Astrocyte of the spinal cord (primary cell): ENCODE data around the gene RALGPS1.

Experiments
- DNase-seq: peaks from one replicate; pipeline ENCODE4 v3.0.0; 2011; ENCODE audit warnings: low read depth, low spot score
- H3K4me3 ChIP-seq: 2 replicates; pipeline ENCODE4 v1.5.1; 2011; ENCODE audit warnings: low read depth, mild to moderate bottlenecking, low read length, moderate library complexity
- in situ Hi-C: cut with HindIII; loops from 2 replicates; pipeline ENCODE4 v1.10.0; 2017; ENCODE audit warnings: low sequenced_read_pairs
- TF ChIP-seq, protein P1 (sequence below): IDR thresholded peaks from 2 replicates; pipeline ENCODE4 v1.5.1; 2012; ENCODE audit warnings: low read depth, mild to moderate bottlenecking, low read length, inconsistent platforms

RALGPS1 gene

DNA sequence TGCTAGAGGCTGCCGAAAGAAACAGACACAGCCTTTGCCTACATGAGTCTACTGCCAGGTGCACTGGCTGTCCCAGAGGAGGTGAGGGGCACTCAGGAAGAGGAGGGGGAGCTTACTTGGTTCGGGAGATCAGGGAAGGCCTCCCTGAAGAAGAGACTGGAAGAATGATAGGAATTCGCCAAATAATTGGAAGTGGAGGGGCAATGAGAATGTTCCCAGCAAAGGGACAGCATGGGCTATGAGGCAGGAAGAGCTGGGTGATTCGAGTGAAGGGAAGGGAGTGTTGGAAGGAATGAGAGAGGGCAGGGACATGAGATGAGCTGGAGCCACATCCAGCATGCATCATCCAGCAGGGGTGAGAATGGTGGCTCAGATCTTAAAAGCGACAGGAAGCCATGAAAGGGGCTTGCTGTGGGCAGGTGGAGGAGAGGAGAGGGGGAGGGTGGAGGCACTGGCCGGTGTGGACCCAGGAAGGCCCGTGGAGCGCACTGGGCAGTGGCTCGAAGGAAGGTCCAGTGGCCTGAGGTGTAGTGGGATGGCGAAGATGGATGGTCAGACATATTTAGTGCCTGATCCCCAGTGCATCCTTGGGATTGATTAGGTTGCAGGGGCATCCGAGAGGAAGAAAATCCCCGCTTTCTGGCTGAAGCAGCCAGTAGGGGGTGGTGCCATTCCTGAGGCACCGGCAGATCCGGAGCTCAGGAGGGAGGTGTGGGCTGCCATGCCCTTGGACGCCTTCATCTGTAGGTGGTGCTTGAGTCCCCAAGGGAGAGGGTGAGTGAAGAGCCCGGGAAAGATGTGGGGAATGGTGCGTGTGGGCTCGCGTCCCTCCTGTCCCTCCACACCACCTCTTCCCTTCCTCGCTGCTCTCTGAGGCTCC, 296.5 kb downstream of the RALGPS1 start:
- TF ChIP-seq, protein P1, sequence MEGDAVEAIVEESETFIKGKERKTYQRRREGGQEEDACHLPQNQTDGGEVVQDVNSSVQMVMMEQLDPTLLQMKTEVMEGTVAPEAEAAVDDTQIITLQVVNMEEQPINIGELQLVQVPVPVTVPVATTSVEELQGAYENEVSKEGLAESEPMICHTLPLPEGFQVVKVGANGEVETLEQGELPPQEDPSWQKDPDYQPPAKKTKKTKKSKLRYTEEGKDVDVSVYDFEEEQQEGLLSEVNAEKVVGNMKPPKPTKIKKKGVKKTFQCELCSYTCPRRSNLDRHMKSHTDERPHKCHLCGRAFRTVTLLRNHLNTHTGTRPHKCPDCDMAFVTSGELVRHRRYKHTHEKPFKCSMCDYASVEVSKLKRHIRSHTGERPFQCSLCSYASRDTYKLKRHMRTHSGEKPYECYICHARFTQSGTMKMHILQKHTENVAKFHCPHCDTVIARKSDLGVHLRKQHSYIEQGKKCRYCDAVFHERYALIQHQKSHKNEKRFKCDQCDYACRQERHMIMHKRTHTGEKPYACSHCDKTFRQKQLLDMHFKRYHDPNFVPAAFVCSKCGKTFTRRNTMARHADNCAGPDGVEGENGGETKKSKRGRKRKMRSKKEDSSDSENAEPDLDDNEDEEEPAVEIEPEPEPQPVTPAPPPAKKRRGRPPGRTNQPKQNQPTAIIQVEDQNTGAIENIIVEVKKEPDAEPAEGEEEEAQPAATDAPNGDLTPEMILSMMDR: no peak
- no peak overlapping the region for H3K4me3 ChIP-seq
- in situ Hi-C loops: no loop called here

DNA sequence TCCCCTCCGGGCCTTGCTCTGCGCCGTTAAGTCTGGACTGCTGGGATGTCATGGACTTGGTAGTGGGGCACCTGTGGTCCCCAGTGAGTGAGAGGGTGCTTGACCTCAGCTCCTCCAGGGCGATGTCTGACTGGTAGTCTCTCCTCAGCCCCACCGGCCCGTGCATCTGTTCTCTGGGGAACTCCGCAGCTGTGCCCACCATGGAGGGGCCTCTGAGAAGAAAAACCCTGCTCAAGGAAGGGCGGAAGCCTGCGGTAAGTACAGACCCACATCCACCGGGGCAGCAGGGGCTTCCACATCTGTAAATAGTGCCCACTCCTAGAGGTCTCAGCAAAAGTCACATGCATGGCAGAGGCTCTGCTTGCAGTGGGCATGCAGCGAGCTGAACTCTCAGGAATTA, 297.4 kb downstream of the RALGPS1 start:
- TF ChIP-seq, protein P1: no peak
- no peak overlapping the region for H3K4me3 ChIP-seq
- DNase-seq: no peak
- in situ Hi-C loops: no loop called here

More for the DNA sequence above, 296.5 kb downstream of the RALGPS1 start:
- no peak for DNase-seq

DNA sequence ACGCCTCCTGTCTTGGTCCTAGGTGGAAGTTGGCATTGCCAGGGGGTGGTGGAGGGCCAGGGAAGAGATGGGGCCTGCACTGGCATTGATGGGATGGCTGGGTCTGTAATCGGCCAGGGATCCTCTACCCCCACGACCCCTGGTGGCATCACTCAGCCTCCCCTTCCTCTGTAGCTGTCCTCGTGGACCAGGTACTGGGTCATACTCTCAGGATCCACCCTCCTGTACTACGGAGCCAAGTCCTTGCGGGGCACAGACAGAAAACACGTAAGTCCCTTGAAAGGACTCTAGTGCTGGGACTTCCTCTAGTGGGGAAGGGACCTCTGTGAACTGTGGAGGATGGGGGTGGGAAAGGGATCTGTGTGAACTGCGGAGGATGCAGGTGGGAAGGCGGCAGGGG, 297.9 kb downstream of the RALGPS1 start:
- DNase-seq: no peak
- in situ Hi-C loops: no loop called here
- TF ChIP-seq, protein P1: no peak
- H3K4me3 ChIP-seq: no peak overlapping the region

DNA sequence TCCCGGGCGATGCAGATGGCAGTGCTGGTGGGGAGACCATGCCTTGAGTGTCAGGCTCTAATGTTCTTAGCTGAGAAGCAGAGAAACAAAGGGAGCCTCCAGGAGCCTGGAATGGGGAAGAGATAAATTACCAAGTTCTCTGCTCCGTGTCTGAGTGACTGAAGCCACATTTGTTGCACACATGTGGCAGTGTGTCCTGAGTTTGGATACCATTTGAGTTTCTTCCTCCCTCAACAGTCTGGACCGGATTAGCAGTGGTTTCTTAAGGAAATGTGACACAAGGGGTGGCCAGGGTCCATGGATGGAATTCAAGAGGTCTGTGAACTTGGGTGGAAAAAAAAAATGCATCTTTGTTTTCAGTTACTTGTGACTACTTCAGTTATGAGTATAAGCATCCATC, 299.3 kb downstream of the RALGPS1 start:
- H3K4me3 ChIP-seq: no peak overlapping the region
- in situ Hi-C loops: no loop called here
- TF ChIP-seq, protein P1: no peak
- DNase-seq: no peak

DNA sequence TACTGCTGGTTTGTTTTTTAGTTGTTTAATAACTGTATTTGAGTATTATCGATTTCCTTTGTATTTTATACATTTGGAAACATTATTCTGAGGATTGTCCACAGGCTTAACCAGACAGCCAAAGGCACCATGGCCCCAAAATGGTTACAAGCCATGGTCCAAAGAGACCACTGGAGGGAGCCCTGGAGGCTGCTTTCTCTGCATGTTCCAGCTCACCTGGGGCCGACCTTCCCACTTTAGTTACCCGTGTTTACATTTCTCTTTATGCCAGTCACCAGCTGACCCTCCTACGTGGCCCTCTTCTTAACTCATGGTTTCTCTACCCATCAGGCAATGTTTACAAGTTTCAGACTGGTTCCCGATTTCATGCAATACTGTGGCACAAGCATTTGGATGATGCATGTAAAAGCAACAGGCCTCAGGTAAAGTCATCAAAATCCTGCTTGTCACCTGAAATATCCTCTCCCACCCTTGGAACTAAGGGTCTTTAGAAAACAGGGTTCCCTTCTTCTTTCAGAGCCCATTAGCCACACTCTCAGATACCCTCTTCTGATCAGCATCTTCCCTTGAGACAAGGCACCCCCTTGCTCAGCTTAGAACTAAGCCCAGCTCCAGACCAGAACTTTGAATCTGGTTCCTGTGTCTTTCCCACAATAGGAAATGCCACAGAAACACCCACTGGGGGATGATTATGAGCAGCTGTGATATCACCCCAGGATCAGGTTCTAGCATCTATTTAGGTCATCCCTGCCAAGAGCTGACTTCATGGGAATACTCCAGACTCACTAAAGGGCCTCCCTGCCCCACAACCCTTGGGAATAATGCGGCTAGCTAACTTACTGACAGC, 300.1 kb downstream of the RALGPS1 start:
- TF ChIP-seq, protein P1: peak; percentile 91
- in situ Hi-C loops: no loop called here
- DNase-seq: peak; percentile 55
- H3K4me3 ChIP-seq: no peak overlapping the region

DNA sequence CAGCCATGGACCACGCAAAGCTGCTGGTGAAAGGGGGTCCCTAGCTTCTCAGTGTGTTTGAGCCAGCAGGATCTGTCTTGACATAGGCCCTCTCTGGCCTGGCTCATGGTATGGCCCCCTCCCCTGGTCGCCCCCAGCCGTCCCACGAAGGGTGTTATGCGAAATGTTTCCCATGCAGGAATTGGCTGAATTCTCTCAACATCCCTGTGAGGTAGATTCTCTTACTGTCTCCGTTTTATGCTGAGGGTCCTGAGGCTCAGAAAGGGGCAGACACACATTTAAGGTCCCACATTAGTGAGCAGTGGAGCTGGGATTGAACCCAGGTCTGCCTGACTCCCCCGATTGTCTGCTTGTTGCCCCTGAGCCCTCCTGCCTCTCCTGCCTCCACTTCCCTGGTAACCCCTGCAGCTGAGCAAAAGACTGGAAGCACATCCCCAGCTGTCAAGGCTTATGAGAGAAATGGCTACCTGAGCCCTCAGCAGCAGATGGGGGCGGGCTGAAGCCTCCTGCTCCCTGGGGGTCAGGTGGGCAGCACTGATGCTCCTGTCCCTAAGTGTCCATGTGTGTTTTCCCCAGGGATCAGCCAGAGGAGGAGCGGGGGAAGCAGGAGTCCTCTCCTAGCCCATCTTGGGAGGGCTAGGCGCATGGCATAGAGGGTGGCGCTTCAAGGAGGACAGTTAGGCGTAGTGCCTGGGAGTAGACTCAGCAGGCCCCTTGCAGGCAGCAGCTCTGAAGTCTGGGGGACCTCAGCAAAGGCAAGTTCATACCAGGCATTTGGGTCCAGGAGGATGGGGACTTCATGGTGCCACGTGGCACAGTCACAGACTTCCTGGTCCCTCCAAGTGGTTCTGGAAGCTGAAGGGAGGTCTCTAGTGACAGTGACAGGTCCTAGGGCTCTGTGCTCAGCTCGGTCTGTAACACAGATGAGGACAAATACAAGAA, 301.0 kb downstream of the RALGPS1 start:
- TF ChIP-seq, protein P1: no peak
- no peak for DNase-seq
- in situ Hi-C loops: no loop called here
- no peak overlapping the region for H3K4me3 ChIP-seq
